Inflammatory macrophage treated with lipopolysaccharide for 4 hours (primary cell): ENCODE results near the gene EVA1A.
"Not testable (repeated sequence)": the region's sequence is repeated elsewhere in the genome, so short reads cannot be mapped to it uniquely, and the experiment has no call there.

Experiments
- DNase-seq: peaks from one replicate; pipeline ENCODE4 v3.0.0-alpha.2; 2020

EVA1A gene

GRCh38 chr2:75516378-75517360, 44.1 kb downstream of the EVA1A start:
- no peak for DNase-seq

GRCh38 chr2:75515584-75516368, 45.0 kb downstream of the EVA1A start:
- no peak for DNase-seq

- DNase-seq, result no peak
Measured at GRCh38 chr2:75513616-75514170, 47.0 kb downstream of the EVA1A start.

GRCh38 chr2:75512455-75513212, 48.1 kb downstream of the EVA1A start:
- DNase-seq, result no peak

GRCh38 chr2:75506101-75506697, 54.5 kb downstream of the EVA1A start:
- DNase-seq, result no peak

GRCh38 chr2:75505012-75505411, 55.7 kb downstream of the EVA1A start:
- DNase-seq, result no peak

GRCh38 chr2:75503048-75503607, 57.6 kb downstream of the EVA1A start:
- no peak for DNase-seq

- DNase-seq, result no peak
Measured at GRCh38 chr2:75500633-75501032, 60.1 kb downstream of the EVA1A start.

- DNase-seq, result no peak
Measured at GRCh38 chr2:75499534-75499933, 61.2 kb downstream of the EVA1A start.

- no peak for DNase-seq
Measured at GRCh38 chr2:75498907-75499306, 61.8 kb downstream of the EVA1A start.

- no peak for DNase-seq
Measured at GRCh38 chr2:75497256-75497655, 63.5 kb downstream of the EVA1A start.

- no peak for DNase-seq
Measured at GRCh38 chr2:75495862-75496261, 64.9 kb downstream of the EVA1A start.

- no peak for DNase-seq
Measured at GRCh38 chr2:75494137-75494769, 66.5 kb downstream of the EVA1A start.

GRCh38 chr2:75493230-75493629, 67.5 kb downstream of the EVA1A start:
- DNase-seq, result no peak

GRCh38 chr2:75491129-75491753, 69.5 kb downstream of the EVA1A start:
- no peak for DNase-seq

GRCh38 chr2:75489721-75490120, 71.0 kb downstream of the EVA1A start:
- DNase-seq, result no peak

GRCh38 chr2:75488157-75488556, 72.6 kb downstream of the EVA1A start:
- no peak for DNase-seq

- not testable (repeated sequence) for DNase-seq
Measured at GRCh38 chr2:75486735-75487134, 74.0 kb downstream of the EVA1A start.

- no peak for DNase-seq
Measured at GRCh38 chr2:75484840-75485239, 75.9 kb downstream of the EVA1A start.

- DNase-seq, result no peak
Measured at GRCh38 chr2:75483878-75484277, 76.9 kb downstream of the EVA1A start.

- no peak for DNase-seq
Measured at GRCh38 chr2:75482398-75482797, 78.3 kb downstream of the EVA1A start.
